GDM1 (cell line): ENCODE results near the gene AGPAT2.

Experiments
- DNase-seq: peaks from one replicate; lab custom pipeline; 2025; lab: John Stamatoyannopoulos, UW

Gene AGPAT2

DNA sequence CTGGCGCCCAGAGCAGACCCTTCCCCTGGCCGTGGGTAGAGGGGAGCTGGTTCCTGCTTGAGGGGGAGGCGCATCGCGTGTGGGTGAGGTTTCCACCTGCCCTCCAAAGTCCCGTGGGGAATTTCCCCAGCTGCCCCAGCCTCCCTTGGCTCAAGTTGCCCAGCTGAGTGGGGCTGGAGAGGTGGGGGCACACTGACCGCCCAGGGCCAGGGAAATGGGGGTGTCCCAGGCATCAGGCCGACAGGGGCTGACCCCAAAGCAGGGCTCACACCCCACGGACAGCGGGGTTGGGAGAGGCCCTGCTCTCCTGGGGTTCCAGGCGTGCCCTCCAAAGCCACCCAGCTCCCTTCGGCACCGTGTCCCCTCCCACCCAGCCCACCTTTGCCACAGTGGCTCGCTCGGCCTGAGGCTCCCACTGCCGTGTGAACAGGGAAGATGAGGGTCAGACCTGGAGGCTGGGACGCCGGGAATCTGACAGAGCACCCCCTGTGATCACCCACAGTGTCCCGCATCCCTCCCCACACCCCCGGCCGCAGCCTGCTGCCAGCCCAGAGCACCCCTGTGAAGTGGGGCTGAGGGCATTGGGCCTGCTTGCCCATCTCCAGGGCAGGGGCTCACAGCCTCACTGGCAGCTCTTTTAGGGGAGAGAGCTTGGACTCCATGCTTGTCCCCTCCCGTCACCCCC lies 25.5 kb downstream of the AGPAT2 start:
- no peak for DNase-seq

- DNase-seq: no peak
Observed at GRCh38 chr9:136660971-136661550, 26.2 kb downstream of the AGPAT2 start.

DNA sequence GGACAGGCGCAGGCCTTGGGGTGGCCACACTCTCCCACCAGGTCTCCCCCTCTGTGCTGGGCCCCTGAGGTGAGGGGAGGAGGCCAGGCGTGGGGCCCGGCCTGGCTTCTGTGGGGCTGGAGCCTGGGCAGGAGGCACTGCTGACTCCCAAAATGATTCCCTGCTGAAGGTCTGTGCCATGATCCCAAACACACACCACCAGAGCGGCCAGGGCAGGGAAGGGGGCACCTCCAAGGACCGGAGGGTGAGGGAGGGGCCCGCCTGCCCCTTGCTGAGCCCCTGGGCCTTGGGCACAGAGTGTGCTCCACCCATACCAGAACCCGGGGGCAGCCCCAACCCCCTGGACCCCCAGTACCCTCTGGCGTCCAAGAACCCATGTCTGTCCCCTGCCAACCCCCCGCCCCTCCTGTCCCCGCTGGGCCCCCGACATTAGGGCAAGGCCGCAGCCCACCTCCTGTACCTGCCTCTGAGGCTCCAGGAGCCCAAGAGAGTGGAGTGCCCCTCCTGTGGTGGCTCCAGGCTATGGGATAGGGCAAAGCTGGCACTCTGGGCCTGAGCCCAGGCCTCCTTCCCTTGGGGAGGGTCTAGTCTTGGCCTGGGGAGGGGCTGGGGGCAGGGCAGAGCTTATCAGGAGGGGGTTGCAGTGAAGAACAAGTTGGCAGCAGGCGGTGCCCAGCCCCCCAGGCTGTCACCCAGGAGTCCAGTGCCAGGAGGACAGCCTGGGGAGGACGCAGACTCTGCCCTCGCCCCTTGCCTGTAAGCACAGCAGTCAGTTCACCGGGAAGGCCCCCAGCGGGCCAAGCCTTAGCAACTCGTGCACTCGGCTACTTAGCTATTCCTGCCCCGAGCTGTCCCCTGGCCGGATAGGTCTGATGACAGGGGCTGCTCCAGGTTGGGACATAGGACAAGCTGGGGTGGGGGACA lies 27.1 kb downstream of the AGPAT2 start:
- peak; percentile 32 for DNase-seq

DNA sequence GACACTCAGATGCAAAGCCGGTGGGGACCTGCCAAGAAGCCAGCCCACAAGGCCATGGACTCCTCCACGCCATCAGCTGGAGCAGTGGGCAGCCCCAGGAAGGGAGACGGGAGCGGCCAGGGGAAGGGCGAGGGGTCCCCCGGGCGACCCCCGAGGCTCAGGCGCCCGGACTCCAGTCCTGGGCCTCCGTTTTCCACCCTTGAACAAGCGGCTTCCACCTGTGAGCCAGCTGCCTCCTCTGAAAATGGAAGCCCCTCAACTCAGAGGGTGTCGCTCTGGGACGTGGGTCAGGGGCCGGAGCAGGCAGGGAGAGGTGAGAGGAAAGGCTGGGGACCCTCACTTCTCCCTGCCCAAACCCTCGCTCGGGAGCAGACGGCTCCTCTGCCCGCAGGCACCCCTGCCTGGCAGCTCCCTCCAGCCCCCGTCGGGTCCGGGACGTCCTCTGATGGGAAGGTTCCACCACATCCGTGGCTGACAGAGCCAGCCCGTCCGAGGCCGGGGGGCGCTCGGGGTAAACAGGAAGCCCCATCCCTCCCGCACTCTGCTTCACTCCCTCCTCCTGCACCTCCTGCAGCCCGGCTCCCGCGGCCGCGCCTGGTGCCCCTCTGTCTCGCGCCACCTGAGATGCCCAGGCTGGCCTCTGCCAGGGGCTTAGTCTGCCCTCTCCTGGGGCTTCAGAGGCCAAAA lies 28.3 kb downstream of the AGPAT2 start:
- DNase-seq: peak; percentile 56

GRCh38 chr9:136657974-136658848 lies 29.0 kb downstream of the AGPAT2 start:
- DNase-seq: peak; percentile 56

- peak; percentile 66 for DNase-seq
Observed at GRCh38 chr9:136656795-136657611, 30.3 kb downstream of the AGPAT2 start.

- DNase-seq: no peak
Observed at GRCh38 chr9:136656183-136656738, 31.0 kb downstream of the AGPAT2 start.

DNA sequence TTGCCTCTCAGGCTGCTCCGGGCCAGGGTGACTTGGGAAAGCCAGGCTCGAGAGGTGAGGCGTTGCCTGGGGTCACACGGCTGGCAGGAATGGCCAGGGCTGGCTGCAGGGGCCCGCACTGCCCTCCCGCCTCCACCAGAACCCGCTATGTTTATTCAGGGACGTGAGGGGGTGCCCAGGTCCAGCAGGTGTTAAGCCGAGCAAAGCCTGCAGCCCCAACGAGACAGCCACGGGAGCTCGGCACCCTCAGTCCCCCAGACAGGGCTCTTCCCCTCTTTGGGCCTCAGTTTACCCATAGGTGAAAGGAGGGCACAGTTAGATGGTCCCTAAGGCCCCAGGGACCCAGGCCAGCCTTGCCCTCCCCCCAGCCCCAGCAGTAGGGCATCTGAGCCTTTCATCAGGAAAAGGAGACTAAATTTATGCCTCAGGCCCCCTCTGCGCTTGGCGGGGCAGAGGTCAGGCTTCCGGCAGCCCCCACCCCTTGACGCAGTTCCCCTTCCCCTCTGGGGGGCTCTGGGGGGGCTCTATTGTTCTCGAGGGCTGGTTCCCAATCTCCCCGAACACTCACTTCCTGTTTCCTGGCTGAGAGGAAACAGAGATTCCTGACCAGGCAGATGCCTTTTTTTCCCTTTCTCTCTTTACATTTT lies 31.6 kb downstream of the AGPAT2 start:
- DNase-seq: peak; percentile 88

- DNase-seq: no peak
Observed at GRCh38 chr9:136654820-136655535, 32.3 kb downstream of the AGPAT2 start.

GRCh38 chr9:136653323-136654079 lies 33.8 kb downstream of the AGPAT2 start:
- no peak for DNase-seq

DNA sequence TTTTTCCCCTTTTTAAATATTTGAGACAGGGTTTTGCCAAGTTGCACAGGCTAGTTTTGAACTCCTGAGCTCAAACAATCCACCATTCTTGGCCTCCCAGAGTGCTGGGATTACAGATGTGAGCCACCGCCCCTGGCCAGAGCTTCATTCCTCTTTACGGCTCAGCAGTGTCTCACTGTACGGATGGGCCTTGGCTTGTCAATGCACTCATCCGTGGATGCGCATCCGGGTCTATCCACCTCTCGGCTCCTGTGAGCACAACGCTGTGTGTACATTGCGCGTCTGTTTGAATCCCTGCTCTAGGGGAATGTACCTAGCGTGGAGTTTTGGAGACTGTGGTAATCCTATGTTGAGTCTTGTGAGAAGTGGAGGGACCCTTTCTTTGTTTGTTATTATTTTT lies 35.4 kb downstream of the AGPAT2 start:
- no peak for DNase-seq

DNA sequence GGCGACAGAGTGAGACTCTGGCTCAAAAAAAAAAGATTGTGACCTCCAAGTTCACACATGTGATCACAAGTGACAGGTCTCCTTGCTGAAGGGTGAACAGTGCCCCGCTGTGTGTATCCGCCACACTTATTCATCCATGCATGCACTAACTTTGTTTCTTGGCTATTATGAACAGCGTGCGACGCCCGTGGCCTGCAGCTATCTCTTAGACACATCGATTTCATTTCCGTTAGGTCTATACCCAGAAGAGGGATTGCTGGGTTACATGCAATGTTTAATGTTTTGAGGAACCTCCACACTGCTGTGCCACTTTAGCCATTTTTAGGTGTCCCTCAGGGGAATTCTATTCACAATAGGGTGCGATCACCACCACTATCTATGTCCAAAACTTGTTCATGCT lies 36.6 kb downstream of the AGPAT2 start:
- no peak for DNase-seq

DNA sequence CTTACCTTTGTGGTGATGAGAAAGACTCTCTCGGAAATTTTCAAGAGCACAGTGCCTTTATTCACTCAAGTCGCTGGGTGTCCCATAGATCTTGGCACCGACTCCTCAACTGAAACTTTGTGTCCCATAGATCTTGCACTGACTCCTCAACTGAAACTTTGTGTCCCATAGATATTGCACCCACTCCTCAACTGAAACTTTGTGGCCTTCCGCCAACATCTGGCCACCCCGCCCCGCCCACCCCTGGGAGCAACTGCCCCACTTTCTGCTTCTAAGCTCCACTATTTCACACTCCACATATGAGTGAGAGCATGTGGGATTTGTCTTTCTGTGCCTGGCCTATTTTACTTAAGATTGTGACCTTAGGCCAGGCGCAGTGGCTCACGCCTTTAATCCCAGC lies 37.2 kb downstream of the AGPAT2 start:
- no peak for DNase-seq

GRCh38 chr9:136648751-136649150 lies 38.5 kb downstream of the AGPAT2 start:
- peak; percentile 76 for DNase-seq

- peak; percentile 66 for DNase-seq
Observed at GRCh38 chr9:136646827-136647711, 40.2 kb downstream of the AGPAT2 start.

DNA sequence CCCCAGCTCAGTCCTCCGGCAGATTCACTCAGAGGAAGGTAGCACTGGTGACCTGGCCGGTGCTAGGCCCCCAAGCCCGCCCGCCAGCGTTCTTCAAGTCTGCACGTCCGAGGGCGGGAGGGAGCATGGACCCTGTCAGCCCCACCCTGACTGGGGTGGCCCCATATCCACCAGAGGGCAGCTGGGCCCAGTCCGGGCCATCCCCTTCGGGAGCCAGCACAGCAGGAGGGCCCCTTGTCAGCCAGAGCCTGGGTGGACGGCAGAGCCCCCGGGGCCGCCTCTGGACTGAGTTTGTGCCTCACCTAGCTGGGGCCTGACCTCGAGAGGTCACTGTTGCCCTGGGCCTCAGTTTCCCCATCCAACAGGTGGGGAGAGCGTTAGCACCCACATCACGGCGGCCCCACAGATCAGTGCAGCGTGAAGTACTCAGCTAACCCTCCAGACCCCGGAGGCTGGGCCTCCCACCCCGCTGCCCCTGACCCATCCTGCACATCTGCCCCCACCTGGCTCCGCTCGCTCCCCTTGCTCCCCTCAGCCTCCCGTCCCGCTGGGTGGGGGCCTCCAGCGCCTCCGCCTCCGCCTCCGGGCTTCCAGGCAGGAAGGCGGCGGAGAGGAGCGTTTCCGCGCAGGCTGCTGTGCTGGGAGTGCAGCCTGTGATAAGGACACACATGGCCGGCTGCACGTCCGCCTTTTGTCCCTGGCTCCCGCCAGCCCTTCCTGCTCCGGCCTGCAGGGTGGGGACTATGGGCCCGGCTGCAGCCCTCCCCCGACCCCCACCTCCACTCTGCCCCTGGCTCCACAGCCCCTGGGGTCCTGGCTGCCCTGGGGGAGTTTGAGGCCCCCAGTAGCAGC lies 41.1 kb downstream of the AGPAT2 start:
- DNase-seq: peak; percentile 94
